ENCODE data around the gene STYXL1. TPM values are rescaled to one million over a fixed set of nuclear protein-coding genes. Genes with fewer than 3 reads are reported as not detected.

The STYXL1 gene

Small RNA genes lying within 50 kb of the gene (small RNA-seq; reads per million reads assigned to genes)
- gene RNU6-863P (ENCODE audit: insufficient read depth), result not detected
